ENCODE measurements around the gene U2AF1L4. TPM values are rescaled to one million over a fixed set of nuclear protein-coding genes. Genes with fewer than 3 reads are reported as not detected.

The U2AF1L4 gene
- total RNA-seq, 1 experiment from 2014 or later, result 14.3 TPM

GRCh38 chr19:35731353-35731752 lies 13.9 kb downstream of the U2AF1L4 start:
- POLR2A ChIA-PET (ENCODE audit: unreplicated experiment), result no interaction called here
- no peak overlapping the region for H3K4me2 ChIP-seq

GRCh38 chr19:35730326-35730725 lies 14.9 kb downstream of the U2AF1L4 start:
- Histone ChIP-seq H3K36me3 (ENCODE audit: low read depth) (no peaks in the 10 kb centered on the region; the same call in 1 of the 2 replicates), H3K4me3 (no peak overlapping the region), H4K20me1 (ENCODE audit: insufficient read depth) (no peaks in the 10 kb centered on the region), H3K4me1 (replicated peaks; ENCODE audit: insufficient read depth) (no peaks in the 10 kb centered on the region), H3K4me2 (no peak overlapping the region), H3K79me2 (ENCODE audit: low read depth) (no peaks in the 10 kb centered on the region), H3K9me3 (ENCODE audit: insufficient read depth, low read depth) (no peaks in the 10 kb centered on the region), H3K27me3 (ENCODE audit: insufficient read depth, low read depth) (no peaks in the 10 kb centered on the region), H3K27ac (no peak overlapping the region), H3F3A (ENCODE audit: insufficient read depth, low read depth) (no peaks in the 10 kb centered on the region), H3K9me2 (ENCODE audit: insufficient read depth) (no peaks in the 10 kb centered on the region), H2AFZ (no peak overlapping the region)
- DNase-seq, result no peak
- BruUV-seq (replicated peaks), result no TSS peak
- intact Hi-C loops (cut with micrococcal nuclease; ENCODE audit: unreplicated experiment), result no loop called here
- ChIA-PET POLR2A (ENCODE audit: unreplicated experiment) (no interaction called here), CTCF (no interaction called here)
- TF ChIP-seq EZH2 (IDR thresholded peaks at IDR 0.05; ENCODE audit: low read depth) (no peak), CTCF (conservative IDR thresholded peaks at IDR 0.05) (no peak)

More at GRCh38 chr19:35731353-35731752, 13.9 kb downstream of the U2AF1L4 start:
- intact Hi-C loops (cut with micrococcal nuclease; ENCODE audit: unreplicated experiment), result no loop called here
- H2AFZ ChIP-seq, result no peak overlapping the region
- no peaks in the 10 kb centered on the region for H4K20me1 ChIP-seq (ENCODE audit: insufficient read depth)
- H3K79me2 ChIP-seq (ENCODE audit: low read depth), result no peaks in the 10 kb centered on the region
- H3K27me3 ChIP-seq (ENCODE audit: insufficient read depth, low read depth), result no peaks in the 10 kb centered on the region
- no peak overlapping the region for H3K27ac ChIP-seq
- no peaks in the 10 kb centered on the region for H3K9me2 ChIP-seq (ENCODE audit: insufficient read depth)
- no peaks in the 10 kb centered on the region; the same call in 1 of the 2 replicates for H3F3A ChIP-seq (ENCODE audit: insufficient read depth, low read depth)
- no peak overlapping the region for H3K4me3 ChIP-seq
- CTCF ChIA-PET, result no interaction called here
- TF ChIP-seq EZH2 (IDR thresholded peaks at IDR 0.05; ENCODE audit: low read depth) (no peak), CTCF (conservative IDR thresholded peaks at IDR 0.05) (no peak)
- no peaks in the 10 kb centered on the region for H3K9me3 ChIP-seq (ENCODE audit: insufficient read depth, low read depth)
- peak in 1 of 2 experiments; percentile 68 for DNase-seq
- no peaks in the 10 kb centered on the region; the same call in 1 of the 2 replicates for H3K36me3 ChIP-seq (ENCODE audit: low read depth)
- no TSS peak for BruUV-seq (replicated peaks)
- H3K4me1 ChIP-seq (replicated peaks; ENCODE audit: insufficient read depth), result no peaks in the 10 kb centered on the region

- intact Hi-C loops (cut with micrococcal nuclease; ENCODE audit: unreplicated experiment), result no loop called here
- Histone ChIP-seq H3K4me1 (replicated peaks; ENCODE audit: insufficient read depth) (no peaks in the 10 kb centered on the region), H3F3A (ENCODE audit: insufficient read depth, low read depth) (no peaks in the 10 kb centered on the region), H3K4me2 (no peak overlapping the region), H3K4me3 (no peak overlapping the region), H3K79me2 (ENCODE audit: low read depth) (no peaks in the 10 kb centered on the region), H3K27me3 (ENCODE audit: insufficient read depth, low read depth) (no peaks in the 10 kb centered on the region), H3K36me3 (ENCODE audit: low read depth) (no peaks in the 10 kb centered on the region; the same call in 1 of the 2 replicates), H3K9me3 (ENCODE audit: insufficient read depth, low read depth) (no peaks in the 10 kb centered on the region), H3K27ac (no peak overlapping the region), H4K20me1 (ENCODE audit: insufficient read depth) (no peaks in the 10 kb centered on the region), H3K9me2 (ENCODE audit: insufficient read depth) (no peaks in the 10 kb centered on the region), H2AFZ (no peak overlapping the region)
- ChIA-PET POLR2A (ENCODE audit: unreplicated experiment) (no interaction called here), CTCF (no interaction called here)
- no TSS peak for BruUV-seq (replicated peaks)
- DNase-seq, result no peak
- TF ChIP-seq CTCF (conservative IDR thresholded peaks at IDR 0.05) (no peak), EZH2 (IDR thresholded peaks at IDR 0.05; ENCODE audit: low read depth) (no peak)
Observed at GRCh38 chr19:35729763-35730162, 15.5 kb downstream of the U2AF1L4 start.
